H9 (cell line): ENCODE results near the gene MZF1. TPM values are rescaled to one million over a fixed set of nuclear protein-coding genes. Genes with fewer than 3 reads are reported as not detected.

Source experiments
- DNase-seq: peaks from one replicate; pipeline ENCODE4 v3.0.0-alpha.2; 2017
- H2AFZ ChIP-seq: one replicate; pipeline ENCODE4 v1.6.1; 2013; ENCODE audit warnings: mild to moderate bottlenecking, low read length, control low read depth, moderate library complexity
- H2AK5ac ChIP-seq: 2 replicates; pipeline ENCODE4 v1.6.1; 2013; ENCODE audit warnings: low read length, control low read depth, mixed read lengths; ENCODE audit not compliant: insufficient read length
- H2BK120ac ChIP-seq: one replicate; pipeline ENCODE4 v1.6.1; 2013; ENCODE audit warnings: low read depth, mild to moderate bottlenecking, low read length, control low read depth, inconsistent platforms; ENCODE audit not compliant: poor library complexity, severe bottlenecking
- H2BK12ac ChIP-seq: 2 replicates; pipeline ENCODE4 v1.6.1; 2013; ENCODE audit warnings: low read length, control low read depth, mixed read lengths, low read depth; ENCODE audit not compliant: insufficient read length
- H2BK15ac ChIP-seq: 2 replicates; pipeline ENCODE4 v1.6.1; 2013; ENCODE audit warnings: low read depth, low read length, control low read depth
- H2BK20ac ChIP-seq: one replicate; pipeline ENCODE4 v1.6.1; 2013; ENCODE audit warnings: low read depth, mild to moderate bottlenecking, low read length, control low read depth, inconsistent platforms; ENCODE audit not compliant: poor library complexity, severe bottlenecking
- H2BK5ac ChIP-seq: 2 replicates; pipeline ENCODE4 v1.6.1; 2013; ENCODE audit warnings: low read length, control low read depth, mixed read lengths; ENCODE audit not compliant: insufficient read length
- H3K14ac ChIP-seq: 2 replicates; pipeline ENCODE4 v1.6.1; 2013; ENCODE audit warnings: low read length, control low read depth; ENCODE audit not compliant: insufficient read depth
- H3K18ac ChIP-seq: 2 replicates; pipeline ENCODE4 v1.6.1; 2013; ENCODE audit warnings: low read depth, mild to moderate bottlenecking, mixed read lengths, low read length, control low read depth; ENCODE audit not compliant: insufficient read length
- H3K23ac ChIP-seq: 2 replicates; pipeline ENCODE4 v1.6.1; 2013; ENCODE audit warnings: low read length, control low read depth, mixed read lengths, low read depth; ENCODE audit not compliant: insufficient read length
- H3K23me2 ChIP-seq: 2 replicates; pipeline ENCODE4 v1.6.1; 2013; ENCODE audit warnings: low read depth, mild to moderate bottlenecking, mixed read lengths, low read length, control low read depth; ENCODE audit not compliant: insufficient read length, poor library complexity, severe bottlenecking
- H3K27ac ChIP-seq: 2 replicates; pipeline ENCODE4 v1.5.1; 2013; ENCODE audit warnings: low read length, control low read depth, mixed read lengths, low read depth; ENCODE audit not compliant: insufficient read length
- H3K27me3 ChIP-seq: 2 replicates; pipeline ENCODE4 v1.6.1; 2013; ENCODE audit warnings: low read length, control low read depth, inconsistent platforms; ENCODE audit not compliant: insufficient read depth
- H3K4ac ChIP-seq: 2 replicates; pipeline ENCODE4 v1.6.1; 2013; ENCODE audit warnings: low read depth, mild to moderate bottlenecking, control low read depth, inconsistent platforms, low read length, moderate library complexity
- H3K4me1 ChIP-seq: 2 replicates; pipeline ENCODE4 v1.6.1; 2013; ENCODE audit warnings: low read length, control low read depth, inconsistent platforms; ENCODE audit not compliant: insufficient read depth
- H3K4me2 ChIP-seq: 2 replicates; pipeline ENCODE4 v1.6.1; 2013; ENCODE audit warnings: low read length, control low read depth, mixed read lengths; ENCODE audit not compliant: insufficient read length, insufficient read depth
- H3K56ac ChIP-seq: 2 replicates; pipeline ENCODE4 v1.6.1; 2013; ENCODE audit warnings: low read depth, mild to moderate bottlenecking, mixed read lengths, low read length, control low read depth; ENCODE audit not compliant: insufficient read length
- H3K79me1 ChIP-seq: 2 replicates; pipeline ENCODE4 v1.6.1; 2013; ENCODE audit warnings: low read depth, mild to moderate bottlenecking, moderate library complexity, low read length, control low read depth, inconsistent platforms; ENCODE audit not compliant: insufficient read depth, poor library complexity, severe bottlenecking
- H3K79me2 ChIP-seq: 2 replicates; pipeline ENCODE4 v1.6.1; 2013; ENCODE audit warnings: low read length, control low read depth, inconsistent platforms; ENCODE audit not compliant: insufficient read depth
- H3K9ac ChIP-seq: 2 replicates; pipeline ENCODE4 v1.6.1; 2013; ENCODE audit warnings: low read length, control low read depth, mixed read lengths; ENCODE audit not compliant: insufficient read length; ENCODE audit errors: extremely low read depth
- H3K9me3 ChIP-seq: one replicate; pipeline ENCODE4 v1.6.1; 2013; ENCODE audit warnings: low read depth, low read length, inconsistent platforms; ENCODE audit not compliant: control insufficient read depth
- H3T11ph ChIP-seq: one replicate; pipeline ENCODE4 v1.6.1; 2013; ENCODE audit warnings: mild to moderate bottlenecking, low read length, control low read depth, inconsistent platforms
- H4K20me1 ChIP-seq: one replicate; pipeline ENCODE4 v1.6.1; 2013; ENCODE audit not compliant: control insufficient read depth, insufficient read length, insufficient read depth
- H4K5ac ChIP-seq: 2 replicates; pipeline ENCODE4 v1.6.1; 2013; ENCODE audit warnings: low read depth, mild to moderate bottlenecking, mixed read lengths, low read length, control low read depth; ENCODE audit not compliant: insufficient read length
- H4K8ac ChIP-seq: replicated peaks from 2 replicates; pipeline ENCODE4 v1.6.1; 2013; ENCODE audit warnings: low read length, control low read depth, mixed read lengths, low read depth; ENCODE audit not compliant: insufficient read length
- H4K91ac ChIP-seq: 2 replicates; pipeline ENCODE4 v1.6.1; 2013; ENCODE audit warnings: low read depth, mild to moderate bottlenecking, moderate library complexity, mixed read lengths, low read length, control low read depth; ENCODE audit not compliant: insufficient read length
- H3K27ac Mint-ChIP-seq, 3 experiments: 2 replicates in 2 of 3; 3 replicates in 1 of 3; pipeline ENCODE4 v1.8.0; 2020 to 2021; ENCODE audit warnings: mixed read lengths in 3 of 3, mild to moderate bottlenecking in 1 of 3, moderate library complexity in 1 of 3
- H3K27me3 Mint-ChIP-seq: 2 replicates; pipeline ENCODE4 v1.8.0; 2021; ENCODE audit warnings: low read depth, mild to moderate bottlenecking, moderate library complexity, mixed read lengths
- H3K36me3 Mint-ChIP-seq, 3 experiments: 2 replicates in 2 of 3; 3 replicates in 1 of 3; pipeline ENCODE4 v1.8.0; 2020 to 2021; ENCODE audit warnings: low read depth in 3 of 3, mixed read lengths in 3 of 3; ENCODE audit not compliant: insufficient read depth in 1 of 3
- H3K4me1 Mint-ChIP-seq, 2 experiments: 2 replicates each; pipeline ENCODE4 v1.8.0; 2020; ENCODE audit warnings: mixed read lengths in 2 of 2
- H3K4me3 Mint-ChIP-seq, 2 experiments: 2 replicates in 1 of 2; 3 replicates in 1 of 2; pipeline ENCODE4 v1.8.0; 2020 to 2021; ENCODE audit warnings: mild to moderate bottlenecking in 2 of 2, mixed read lengths in 2 of 2, moderate library complexity in 1 of 2
- H3K9me3 Mint-ChIP-seq, 2 experiments: 2 replicates in 1 of 2; 3 replicates in 1 of 2; pipeline ENCODE4 v1.8.0; 2020; ENCODE audit warnings: mild to moderate bottlenecking in 2 of 2, mixed read lengths in 2 of 2, moderate library complexity in 1 of 2
- WGBS: extraction: QIAGEN DNeasy Blood & Tissue Kit; methylation state at CpG from one replicate; pipeline ENCODE4 v1.1.7; 2013; ENCODE audit warnings: missing lambda C conversion rate, low lambda C conversion rate, mixed read lengths; ENCODE audit not compliant: insufficient read length; ENCODE audit errors: extremely low coverage; 5-methylcytosine and 5-hydroxymethylcytosine counted together
- total RNA-seq: library from RNA; stranded (reverse); gene quantifications from 2 replicates; pipeline ENCODE4 v1.2.1, GENCODE V29; 2021
- TF ChIP-seq, protein P1 (sequence below): fragments of 200-600 bp; sonication (generic); conservative IDR thresholded peaks from 3 replicates; pipeline ENCODE4 v1.8.0; 2021; ENCODE audit warnings: antibody characterized with exemption, mild to moderate bottlenecking

The MZF1 gene
- total RNA-seq, 1 experiment from 2014 or later, result 23.6 TPM

DNA sequence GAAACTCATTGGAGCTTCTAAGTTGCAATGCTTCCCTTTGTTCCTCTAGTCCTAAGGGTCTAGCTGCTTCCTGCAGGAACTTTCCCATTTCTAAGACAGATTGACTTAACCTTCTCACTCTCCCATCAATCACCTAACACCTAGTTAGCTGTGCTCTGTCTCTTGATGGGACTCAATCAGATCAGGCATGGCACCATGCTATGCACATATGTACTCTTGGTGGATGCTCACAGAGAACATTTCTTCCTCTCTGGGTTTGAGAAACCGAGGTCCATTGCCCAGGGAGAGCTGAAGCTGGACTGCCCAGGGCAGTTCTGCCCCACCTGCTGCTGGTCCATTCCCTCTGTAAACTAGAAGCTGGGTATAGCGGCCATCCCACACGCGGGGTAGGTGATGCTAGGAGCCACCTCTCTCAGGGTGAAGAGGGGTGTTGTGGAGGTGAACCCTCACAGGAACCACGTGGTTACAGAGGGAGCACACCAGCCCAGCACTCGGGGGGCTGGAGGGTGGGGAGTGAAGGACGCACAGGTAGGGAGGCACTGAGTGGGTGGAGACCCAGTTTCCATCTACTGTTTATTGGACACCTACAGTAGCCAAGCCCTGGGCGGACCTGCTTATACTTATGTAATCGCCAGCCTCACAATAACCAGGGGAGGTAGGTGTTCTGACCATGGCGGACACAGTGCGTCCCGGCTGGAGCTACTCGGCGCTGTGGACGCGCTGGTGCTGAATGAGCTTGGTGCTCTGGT, 11.6 kb downstream of the MZF1 start:
- Histone ChIP-seq H3K4ac (no peak overlapping the region), H3K14ac (no peak overlapping the region), H2BK20ac (no peak overlapping the region), H3K9me3 (no peaks in the 10 kb centered on the region), H4K91ac (no peak overlapping the region), H3K79me1 (no peaks in the 10 kb centered on the region), H3K56ac (no peak overlapping the region), H3K27me3 (no peaks in the 10 kb centered on the region), H2BK12ac (no peak overlapping the region), H3K23me2 (peaks cover 4% of the 10 kb centered on the region), H2AK5ac (no peak overlapping the region), H4K20me1 (no peaks in the 10 kb centered on the region), H3K23ac (no peak overlapping the region), H4K5ac (no peak overlapping the region), H2BK5ac (no peak overlapping the region), H3K4me2 (no peak overlapping the region), H3K79me2 (peaks cover 8% of the 10 kb centered on the region; the same call in 1 of the 2 replicates), H3T11ph (no peak overlapping the region), H2BK15ac (no peak overlapping the region), H2AFZ (no peak overlapping the region), H3K4me1 (no peaks in the 10 kb centered on the region), H4K8ac (no peak overlapping the region), H3K27ac (no peak overlapping the region), H2BK120ac (no peak overlapping the region), H3K9ac (no peak overlapping the region), H3K18ac (no peak overlapping the region)
- no peak for DNase-seq
- peaks cover 10 to 30% (median 19%) of the 10 kb centered on the region in 3 experiments; a peak in 6 of 7 replicates for H3K36me3 Mint-ChIP-seq
- no CpG with 5 or more reads among the region's 16 CpGs for WGBS
- no peaks in the 10 kb centered on the region; the same call in 1 of the 2 replicates for H3K27me3 Mint-ChIP-seq
- H3K4me1 Mint-ChIP-seq, result peaks cover 5 to 23% of the 10 kb centered on the region in 2 experiments
- no peaks in the 10 kb centered on the region; a peak in 1 of 5 replicates for H3K9me3 Mint-ChIP-seq
- H3K4me3 Mint-ChIP-seq, result peak overlapping the region in 1 of 2 experiments; percentile 25; a peak in 1 of 5 replicates
- TF ChIP-seq, protein P1, sequence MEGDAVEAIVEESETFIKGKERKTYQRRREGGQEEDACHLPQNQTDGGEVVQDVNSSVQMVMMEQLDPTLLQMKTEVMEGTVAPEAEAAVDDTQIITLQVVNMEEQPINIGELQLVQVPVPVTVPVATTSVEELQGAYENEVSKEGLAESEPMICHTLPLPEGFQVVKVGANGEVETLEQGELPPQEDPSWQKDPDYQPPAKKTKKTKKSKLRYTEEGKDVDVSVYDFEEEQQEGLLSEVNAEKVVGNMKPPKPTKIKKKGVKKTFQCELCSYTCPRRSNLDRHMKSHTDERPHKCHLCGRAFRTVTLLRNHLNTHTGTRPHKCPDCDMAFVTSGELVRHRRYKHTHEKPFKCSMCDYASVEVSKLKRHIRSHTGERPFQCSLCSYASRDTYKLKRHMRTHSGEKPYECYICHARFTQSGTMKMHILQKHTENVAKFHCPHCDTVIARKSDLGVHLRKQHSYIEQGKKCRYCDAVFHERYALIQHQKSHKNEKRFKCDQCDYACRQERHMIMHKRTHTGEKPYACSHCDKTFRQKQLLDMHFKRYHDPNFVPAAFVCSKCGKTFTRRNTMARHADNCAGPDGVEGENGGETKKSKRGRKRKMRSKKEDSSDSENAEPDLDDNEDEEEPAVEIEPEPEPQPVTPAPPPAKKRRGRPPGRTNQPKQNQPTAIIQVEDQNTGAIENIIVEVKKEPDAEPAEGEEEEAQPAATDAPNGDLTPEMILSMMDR, result no peak
- no peak overlapping the region for H3K27ac Mint-ChIP-seq
